ENCODE results near the gene CUL2.
"Not testable (repeated sequence)": the region's sequence is repeated elsewhere in the genome, so short reads cannot be mapped to it uniquely, and the experiment has no call there.

The CUL2 gene

DNA sequence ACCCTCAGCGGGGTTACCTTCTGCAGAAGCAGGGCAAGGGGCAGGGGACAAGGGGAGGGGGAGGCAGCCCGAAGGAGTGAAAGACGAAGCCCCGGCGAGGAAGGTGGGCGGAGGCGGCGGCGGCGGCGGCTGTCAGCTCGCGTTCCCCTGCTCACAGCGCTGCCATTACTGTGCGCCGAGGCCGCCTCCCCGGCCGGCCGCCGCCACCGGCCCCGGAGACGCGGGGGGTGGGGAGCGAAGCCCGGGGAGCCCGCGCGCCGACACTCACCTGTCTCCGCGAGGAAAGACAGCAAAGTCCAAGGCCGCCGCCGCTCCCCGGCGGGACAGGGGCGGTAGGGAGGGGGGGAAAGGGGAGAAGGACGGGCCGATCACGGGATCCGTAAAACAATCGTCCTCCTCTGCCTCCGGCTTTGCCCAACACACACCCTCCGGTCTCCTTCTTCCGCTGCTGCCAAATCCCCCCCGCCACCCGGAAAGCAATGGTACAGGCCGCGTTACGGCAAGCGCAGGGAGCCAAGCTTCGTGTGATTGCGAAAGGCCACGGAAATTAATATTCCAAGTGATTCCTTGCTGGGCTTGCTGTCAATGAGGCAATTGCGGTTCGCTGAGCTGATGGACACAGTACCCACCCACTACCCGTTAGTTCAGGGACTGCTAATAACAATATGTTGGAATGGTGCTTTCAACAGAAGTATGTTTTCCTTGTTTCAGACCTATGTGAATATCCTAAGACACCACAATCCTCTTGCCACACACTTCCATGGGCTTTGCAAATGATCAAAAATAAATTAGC, at the start of gene CUL2:
Gene CUL2 (minus strand): TSS at position 180 of the 793 bp plus-strand sequence. CDS start 19,024 bp downstream, outside the sequence.
- DNase-seq, result peak; percentile 93

DNA sequence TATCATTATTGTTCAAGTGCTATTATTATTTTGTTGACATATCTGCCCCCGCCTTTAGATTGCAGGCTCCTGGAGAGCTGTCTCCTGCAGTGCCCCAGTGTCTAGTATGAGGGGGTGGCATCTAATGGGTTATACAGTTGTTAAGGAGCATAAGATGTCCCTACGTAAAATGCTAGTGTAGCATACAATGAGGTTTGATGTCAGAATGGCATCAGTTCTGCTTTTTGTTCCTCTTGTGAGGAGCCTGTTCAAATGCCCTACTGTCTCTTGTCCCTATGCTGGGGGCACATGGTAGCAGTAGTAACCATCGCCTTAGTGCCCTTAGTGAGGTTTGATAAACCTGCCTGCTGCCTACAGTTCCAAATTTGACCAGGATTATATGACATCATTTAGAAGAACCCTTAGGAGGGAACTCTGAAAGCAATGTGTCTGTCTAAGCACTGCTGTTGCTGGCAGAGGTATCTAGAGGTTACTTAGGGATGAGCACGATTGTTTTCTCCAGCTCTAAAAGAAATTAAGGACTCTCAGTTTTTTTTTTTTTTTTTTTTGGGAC, 46.2 kb upstream of the CUL2 start:
- DNase-seq, result no peak

DNA sequence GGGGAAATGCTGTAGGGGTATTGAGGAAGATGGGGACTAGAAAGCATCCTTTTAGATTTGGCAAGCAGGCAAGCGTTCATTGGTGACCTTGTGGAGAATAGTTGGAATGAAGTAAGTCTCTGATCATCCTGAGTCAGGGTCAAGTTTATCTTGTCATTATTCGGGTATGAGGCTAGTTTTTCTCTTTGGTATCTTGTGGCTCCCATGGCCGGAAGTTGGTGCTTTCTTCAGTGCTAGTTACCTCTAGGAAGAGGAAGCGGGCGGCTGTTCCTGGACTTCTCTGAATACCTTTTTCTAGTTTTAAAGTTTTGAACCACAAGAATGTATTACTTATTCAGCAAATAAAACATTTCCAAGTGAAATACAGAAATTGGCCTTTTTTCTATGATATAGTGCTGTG, 45.7 kb upstream of the CUL2 start:
- DNase-seq, result no peak

DNA sequence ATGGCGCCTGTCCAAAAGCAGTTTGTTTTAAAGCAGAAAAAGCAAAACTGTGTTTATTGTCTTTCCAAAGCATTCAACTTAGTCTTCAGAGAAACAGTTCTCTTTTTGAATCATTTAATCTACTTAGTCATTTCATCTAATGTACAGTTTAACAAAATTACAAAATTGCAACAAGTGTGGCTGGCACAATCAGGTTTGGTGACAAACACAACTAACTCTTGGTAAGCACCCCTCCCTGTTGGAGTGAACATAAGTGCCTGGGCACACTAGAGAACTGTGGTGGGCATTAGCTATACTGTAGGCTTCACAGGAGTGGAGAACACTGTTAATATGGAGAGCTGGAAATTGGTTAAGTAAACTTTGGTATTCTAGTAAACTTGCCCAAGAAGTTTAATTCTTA, 43.4 kb upstream of the CUL2 start:
- DNase-seq, result no peak

DNA sequence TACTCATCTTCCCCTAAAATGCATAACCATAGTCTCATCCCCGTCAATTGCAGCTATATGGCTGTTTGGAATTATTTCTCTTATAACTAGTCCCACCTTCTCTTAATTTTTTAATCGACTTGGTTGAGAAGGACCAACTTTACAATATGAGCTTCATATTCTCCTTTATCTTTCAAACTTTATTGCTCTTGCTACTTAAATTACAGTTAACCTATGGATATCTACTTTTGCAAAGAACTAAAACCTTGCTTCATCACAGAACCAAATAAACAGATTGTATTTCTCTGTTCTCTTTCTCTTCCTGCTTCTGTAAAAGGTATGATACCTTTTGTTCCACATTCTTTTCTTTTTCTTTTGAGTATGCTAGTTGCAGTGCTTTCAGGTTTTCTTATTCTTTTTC, 42.6 kb upstream of the CUL2 start:
- no peak for DNase-seq

DNA sequence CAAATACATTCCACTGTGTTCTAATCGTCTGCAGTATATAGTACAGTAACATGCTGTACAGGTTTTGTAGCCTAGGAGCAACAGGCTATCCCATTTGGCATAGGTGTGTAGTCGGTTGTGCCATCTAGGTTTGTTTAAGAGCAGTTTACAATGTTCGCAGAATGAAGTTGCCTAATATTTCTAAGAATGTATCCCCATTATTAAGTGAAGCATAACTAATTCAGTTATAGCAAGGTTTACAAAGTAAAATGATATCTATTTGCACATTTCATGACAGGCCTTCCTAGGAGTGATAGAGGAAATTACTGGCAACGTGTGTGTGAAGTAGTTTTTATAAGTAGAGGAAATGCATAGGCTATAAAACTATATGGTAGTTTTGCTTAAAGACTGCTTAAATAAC, 40.5 kb upstream of the CUL2 start:
- no peak for DNase-seq

DNA sequence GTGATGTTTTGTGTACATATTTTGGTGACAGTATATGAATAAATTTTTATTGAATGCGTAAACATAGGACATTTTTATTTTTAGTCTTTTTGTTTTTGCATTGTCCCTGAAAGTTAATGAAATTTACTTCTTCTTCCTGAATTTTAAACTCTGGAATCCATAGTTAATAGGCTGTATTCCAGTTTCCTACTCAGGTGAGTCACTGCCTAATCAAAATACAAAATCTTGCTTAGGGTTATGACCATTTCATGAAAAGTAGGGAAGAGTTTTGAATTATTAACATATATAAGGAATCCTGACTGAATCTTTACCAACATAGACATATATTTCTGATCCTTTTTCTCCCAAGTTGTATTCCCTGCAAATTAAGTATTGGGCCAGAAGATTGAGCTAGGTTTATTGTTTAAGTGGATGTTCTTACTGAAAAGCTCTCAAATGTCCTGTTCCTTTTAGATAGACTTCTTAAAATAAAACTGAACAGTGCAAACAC, 39.1 kb upstream of the CUL2 start:
- no peak for DNase-seq

DNA sequence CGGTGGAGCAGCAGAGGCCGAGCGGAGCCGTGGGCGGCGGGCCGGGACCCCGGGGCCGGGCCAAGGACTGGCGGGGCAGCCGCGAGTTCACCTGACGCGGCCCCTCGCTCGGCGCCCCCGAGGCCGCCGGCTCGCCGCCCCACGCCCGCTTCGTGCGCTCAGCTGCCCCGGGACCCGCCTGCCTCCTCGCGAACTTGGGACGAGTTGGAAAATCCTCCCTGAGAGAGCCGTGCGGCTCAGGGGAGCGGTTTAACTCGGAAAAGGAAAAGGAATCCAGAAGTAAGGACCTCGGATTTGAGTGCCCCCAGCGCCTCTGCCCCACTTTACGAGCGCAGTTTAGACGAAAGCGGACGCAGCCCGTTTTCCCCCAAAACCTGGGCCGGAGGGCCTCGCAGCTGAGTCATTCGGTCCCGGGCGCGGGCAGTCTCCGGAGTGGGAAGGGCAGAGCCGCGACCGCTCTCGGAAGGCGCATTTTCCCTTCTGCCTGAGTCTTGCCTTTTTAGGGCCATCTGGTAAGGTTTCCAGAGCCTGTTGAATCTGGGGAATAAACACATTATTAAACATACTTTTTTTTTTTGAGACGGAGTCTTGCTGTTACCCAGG, 37.2 kb upstream of the CUL2 start:
- DNase-seq, result peak; percentile 70

DNA sequence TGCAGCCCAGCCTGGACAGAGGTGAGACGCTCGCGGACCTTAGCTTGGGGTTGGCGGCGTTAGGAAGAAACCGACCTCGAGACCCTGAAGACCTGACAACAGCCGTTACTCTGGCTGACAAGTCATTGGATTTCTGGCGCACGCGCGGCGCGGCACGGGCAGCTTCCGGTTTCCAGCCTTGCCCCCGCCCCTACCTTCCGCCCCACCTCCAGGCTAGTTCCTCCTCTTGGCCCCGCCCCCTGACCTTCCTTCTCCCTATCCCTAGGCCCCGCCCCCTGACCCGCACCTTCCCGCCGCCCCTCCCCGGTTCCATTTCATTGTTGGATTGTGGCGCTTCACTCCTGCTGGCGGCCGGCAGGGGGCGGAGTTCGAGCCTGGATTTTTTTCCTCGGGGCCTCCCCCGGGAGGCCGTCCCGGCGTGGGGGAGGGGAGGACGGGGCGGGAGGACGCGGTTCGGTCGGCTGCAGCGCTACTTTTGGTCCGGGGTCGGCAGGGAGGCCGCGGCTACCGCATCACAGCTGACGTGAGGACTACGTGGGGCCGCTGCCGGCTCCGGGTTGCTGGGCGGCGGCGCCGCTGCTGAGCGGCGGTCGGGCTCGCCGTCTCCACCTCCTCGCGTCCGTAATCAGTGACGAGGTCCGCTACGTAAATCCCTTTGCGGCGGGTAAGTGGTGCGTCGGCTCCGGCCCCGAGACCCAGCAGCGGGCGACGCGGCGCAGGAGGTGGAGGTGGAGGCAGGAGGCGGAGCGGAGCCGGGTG, 36.6 kb upstream of the CUL2 start, which contains the start of gene CREM:
Gene CREM (plus strand): TSS at position 317 of the 759 bp plus-strand sequence. CDS start 10,990 bp downstream, outside the sequence.
- peak; percentile 100 for DNase-seq

DNA sequence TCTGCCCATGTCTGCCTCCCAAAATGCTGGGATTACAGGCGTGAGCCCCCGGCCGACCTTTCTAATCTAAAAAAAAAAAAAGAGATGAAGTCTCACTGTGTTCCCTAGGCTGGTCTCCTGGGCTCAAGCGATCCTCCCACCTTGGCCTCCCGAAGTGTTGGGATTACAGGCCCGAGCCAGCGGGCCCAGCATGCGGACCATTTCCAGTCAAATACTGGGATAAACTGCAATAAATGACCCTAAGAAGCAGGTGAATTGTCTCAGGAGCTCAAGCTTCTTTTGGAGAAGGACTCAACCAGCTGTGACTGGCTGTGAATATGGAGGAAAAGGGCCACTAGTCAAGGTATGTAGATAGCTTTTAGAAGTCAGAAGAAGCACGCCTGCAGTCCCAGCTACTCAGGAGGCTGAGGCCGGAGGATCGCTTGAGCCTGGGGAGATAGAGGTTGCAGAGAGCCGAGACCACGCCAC, 36.0 kb upstream of the CUL2 start:
- DNase-seq, result no peak

DNA sequence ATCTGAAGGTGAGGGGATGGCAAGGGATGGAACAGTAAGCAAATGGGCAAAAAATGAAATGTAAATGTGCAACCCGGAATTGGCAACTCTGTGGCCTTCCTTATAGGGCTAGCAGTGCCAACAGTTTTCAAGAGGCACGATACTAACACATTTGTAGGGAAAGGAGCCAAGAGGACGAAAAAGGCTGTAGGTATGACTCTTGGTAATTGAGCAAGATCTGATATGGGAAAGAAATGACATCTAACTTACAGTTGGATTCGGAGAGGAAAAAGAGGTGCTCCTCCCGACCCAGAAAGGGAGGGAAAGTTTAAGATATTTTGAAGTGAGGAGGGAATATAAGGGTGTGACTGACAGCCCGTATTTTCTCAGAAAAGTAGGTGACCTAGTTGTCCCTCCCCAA, 34.4 kb upstream of the CUL2 start:
- no peak for DNase-seq

DNA sequence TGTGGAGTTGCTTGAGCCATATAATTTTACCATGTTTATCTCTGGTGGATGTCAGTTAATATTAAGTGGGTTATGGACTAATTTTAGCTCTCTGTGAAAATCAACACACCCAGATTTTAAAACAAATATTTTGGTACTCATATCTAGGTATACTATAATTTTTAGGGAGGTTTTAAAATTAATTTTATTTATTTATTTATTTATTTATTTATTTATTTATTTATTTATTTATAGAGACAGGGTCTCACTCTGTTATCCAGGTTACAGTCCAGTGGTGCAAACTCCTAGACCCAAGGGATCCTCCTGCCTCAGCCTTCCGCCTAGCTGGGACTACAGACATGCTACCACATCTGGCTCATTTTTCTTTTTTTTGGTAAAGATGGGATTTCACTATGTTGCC, 29.2 kb upstream of the CUL2 start:
- no peak for DNase-seq

DNA sequence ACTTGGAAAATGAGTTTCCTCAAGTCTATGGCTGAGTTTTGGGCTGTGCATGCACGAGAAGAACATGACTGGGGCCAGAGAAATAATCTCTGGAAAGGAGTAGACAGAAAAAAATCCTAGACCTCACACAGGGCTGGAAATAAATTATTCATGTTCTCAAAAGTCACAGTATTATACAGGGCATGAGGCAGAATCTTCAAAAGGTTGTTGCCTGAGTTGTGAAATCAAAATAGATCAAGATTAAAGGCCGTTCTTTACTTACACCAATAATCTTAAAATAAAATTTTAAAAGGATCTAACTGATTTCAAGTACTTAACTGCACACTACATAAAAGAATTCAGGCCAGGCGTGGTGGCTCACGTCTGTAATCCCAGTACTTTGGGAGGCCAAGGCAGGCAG, 22.4 kb upstream of the CUL2 start:
- DNase-seq, result no peak

DNA sequence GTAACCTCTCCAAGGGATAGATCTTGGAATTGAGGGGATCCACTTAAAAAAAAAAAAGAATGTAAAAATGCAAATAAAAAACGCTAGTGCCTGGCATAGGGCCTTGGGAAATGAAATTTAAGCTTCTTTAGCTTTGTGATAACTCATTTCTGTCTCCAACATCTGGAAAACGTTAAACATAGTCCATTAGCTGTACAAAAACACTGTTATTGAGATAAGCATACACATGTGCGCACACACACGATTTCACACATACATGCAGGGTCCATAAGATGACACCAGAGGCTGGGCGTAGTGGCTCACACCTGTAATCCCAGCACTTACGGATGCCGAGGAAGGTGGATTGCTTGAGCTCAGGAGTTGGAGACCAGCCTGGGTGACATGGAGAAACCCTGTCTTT, 13.7 kb upstream of the CUL2 start:
- DNase-seq, result no peak

DNA sequence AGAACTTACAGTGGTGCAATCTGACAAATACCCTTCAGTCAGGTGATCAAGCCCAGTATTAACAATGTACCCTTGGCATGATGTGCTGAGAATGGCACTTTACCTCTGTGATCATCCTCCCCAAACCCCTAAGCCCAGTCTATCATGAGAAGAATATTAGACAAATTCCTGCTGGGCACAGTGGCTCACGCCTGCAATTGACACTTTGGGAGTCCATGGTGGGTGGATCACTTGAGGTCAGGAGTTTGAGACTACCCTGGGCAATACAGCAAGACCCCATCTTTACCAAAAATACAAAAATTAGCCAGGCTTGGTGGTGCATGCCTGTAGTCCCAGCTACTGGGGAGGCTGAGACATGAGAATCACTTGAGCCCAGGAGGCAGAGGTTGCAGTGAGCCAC, 7.4 kb upstream of the CUL2 start:
- DNase-seq, result no peak

DNA sequence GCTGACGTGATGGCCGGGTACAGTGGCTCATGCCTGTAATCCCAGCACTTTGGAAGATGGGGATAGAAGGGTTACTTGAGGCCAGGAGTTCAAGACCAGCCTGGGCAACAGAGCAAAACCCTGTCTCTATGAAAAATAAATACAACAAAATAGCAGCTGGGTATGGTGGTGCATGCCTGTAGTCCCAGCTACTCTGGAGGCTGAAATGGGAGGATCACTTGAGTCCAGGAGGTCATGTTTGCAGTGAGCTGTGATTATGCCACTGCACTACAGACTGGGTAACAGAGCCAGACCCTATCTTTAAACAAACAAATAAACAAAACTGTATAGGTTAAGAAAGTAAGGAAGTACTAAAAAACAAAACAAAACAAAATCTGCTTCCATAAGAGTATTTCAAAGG, 6.2 kb upstream of the CUL2 start:
- DNase-seq, result no peak

DNA sequence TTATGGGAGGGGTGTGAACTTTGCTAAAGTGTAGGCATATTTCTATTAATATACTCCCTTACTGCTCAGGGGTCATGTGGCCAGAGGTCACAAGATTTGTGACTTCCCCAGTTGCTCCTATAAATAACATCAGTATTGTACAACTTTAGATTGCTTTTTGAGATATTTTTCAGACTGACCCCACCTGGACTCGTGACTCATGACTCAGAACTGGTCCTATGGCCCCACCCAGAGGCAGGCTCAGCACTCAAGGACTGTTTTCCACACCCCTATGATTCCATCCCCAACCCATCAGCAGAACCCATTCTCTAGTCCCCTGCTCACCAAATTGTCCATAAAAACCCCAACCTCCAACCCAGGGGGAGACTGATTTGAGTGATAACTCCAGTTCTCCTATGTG, 2.7 kb upstream of the CUL2 start:
- no peak for DNase-seq

DNA sequence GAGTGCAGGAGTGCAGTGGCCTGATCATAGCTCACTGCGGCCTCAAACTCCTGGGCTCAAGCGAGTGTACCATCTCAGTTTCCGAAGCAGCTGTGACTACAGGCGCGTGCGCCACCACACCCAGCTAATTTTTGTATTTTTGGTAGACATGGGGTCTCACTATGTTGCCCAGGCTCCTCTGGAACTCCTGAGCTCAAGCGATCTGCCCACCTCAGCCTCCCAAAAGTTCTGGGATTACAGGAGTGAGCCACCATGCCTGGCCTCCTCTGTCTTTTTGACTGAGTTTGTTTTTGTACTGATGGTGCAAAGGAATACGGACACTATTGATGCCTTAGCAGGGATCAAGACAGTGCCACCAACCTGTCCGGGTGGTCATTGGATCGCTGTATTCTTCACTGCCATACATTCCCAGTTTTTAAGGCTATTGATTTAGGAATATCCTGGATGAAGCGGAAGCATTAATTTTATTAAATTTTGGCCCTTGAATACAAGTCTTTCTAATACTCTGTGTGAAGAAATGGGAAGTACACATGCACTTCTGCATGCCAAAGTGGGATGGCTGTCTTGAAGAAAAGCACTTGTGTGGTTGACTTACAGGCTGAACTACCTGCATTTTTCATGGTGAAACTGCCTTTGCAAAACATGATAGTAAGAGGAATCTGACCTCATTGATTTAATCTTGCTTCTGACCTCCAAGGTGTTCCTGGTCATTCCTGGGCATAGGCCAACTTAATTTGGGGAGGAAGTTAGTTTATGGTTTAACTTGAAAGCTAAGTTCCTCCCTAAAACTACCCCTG, 2.1 kb upstream of the CUL2 start:
- no peak for DNase-seq

DNA sequence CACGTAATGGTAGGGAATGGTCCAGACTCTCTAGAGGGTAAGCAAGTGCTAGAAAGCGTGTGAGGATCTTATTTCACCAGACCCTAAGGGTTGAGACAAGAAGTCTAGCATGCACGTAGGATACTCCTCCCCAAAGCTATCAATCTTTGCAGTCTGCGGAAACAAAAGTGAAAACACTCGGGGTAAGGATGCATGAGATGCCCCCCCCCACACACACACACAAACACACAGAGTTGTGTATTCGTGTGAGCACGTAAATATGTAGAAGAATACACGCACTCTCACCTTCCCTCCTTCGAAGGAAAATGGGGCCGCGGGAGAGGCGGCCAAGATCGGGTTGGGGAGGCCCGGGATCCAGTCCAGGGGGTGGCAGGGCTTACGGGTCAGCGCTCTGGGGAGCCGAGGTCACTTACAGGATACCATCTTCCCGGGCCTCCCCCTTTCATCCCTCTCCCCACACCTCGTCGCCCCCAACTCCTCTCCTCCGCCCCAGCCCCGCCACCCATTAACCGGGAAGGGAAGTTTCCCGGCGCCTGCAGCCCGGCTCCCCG, 455 bp downstream of the CUL2 start:
- no peak for DNase-seq

DNA sequence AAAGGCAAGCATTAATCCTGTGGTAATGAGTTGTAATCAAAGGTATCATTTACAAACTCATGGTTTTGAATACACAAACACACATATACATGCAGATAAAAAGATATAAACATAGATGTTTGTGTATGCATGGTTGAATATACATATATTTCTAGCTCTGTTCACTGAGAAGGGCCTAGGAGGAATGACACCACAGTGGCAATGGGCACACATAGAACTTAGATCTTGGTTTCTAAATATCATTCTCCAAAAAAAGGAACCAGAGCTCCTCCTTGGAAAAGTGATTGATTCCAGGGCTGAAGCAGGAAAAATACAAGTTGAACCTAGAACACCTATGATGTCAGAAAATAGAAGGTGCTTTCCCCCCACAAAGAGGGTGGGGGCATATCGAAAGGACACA, 6.9 kb downstream of the CUL2 start:
- no peak for DNase-seq

DNA sequence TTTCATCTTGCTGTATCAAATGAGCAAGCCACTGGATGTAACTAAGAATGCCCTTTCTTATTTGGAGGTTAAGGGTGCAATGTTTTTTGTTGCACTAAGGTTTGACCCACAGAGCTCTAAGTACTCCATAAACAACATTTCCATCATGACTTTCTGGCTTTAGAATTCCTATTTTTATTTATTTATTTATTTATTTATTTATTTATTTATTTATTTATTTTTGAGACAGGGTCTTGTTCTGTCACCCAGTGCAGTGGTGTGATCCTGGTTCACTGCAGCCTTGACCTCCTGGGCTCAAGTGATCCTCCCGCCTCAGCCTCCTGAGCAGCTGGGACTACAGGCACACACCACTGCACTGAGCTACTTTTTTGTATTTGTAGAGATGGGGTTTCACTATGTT, 9.9 kb downstream of the CUL2 start:
- not testable (repeated sequence) for DNase-seq

DNA sequence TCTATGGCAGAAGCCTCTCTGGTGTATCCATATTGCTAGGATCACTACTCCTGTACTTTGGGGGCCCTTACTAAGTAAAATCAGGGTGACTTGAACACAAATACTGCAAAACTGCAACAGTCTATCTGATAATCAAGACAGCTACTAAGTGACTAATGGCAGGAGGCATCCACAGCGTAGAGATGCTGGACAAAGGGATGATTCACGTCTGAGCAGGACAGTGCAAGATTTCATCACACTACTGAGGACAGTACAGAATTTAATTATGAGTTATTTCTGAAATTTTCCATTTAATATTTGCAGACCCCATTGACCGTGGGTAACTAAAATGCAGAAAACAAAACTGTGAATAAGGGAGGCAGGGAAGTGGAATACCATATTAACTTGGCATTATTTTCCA, 10.4 kb downstream of the CUL2 start:
- DNase-seq, result no peak

Measured in activated CD4-positive, CD25-positive, alpha-beta regulatory T cell treated with anti-CD3 and anti-CD28 coated beads, Interleukin-2, amount 50 U/mL, for 72 hours (primary cell).